ENCODE results near the gene TPPP.
"Not testable (repeated sequence)": the region's sequence is repeated elsewhere in the genome, so short reads cannot be mapped to it uniquely, and the experiment has no call there.

The TPPP gene

DNA sequence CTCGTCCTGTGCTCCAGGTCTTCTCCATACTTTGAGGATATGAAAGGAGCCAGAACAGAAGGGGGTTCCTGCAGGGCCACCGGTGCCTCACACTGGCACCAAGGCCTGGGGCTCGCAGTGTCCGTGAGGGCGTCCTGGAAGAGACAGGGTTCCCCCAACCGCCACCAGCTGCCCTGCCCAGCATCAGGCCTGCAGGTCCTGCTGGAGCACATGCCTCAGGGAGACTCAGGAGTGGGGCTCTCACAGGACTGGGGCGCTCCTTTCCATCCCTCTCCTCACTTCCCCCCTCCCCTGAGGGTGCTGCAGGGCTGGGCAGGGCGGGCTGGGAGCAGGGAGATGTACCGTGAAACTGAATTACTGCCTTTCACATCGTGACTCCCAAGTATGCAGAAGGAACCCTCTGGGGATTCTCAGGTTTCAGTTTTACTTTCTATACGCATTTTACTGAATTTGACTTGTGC lies 49.3 kb downstream of the TPPP start:
- DNase-seq, result no peak

- no peak for DNase-seq
These were observed 49.8 kb downstream of the TPPP start for GRCh38 chr5:643351-643801.

GRCh38 chr5:642481-642880 lies 50.7 kb downstream of the TPPP start:
- no peak for DNase-seq

- no peak for DNase-seq
These were observed 51.8 kb downstream of the TPPP start for GRCh38 chr5:641331-641765.

DNA sequence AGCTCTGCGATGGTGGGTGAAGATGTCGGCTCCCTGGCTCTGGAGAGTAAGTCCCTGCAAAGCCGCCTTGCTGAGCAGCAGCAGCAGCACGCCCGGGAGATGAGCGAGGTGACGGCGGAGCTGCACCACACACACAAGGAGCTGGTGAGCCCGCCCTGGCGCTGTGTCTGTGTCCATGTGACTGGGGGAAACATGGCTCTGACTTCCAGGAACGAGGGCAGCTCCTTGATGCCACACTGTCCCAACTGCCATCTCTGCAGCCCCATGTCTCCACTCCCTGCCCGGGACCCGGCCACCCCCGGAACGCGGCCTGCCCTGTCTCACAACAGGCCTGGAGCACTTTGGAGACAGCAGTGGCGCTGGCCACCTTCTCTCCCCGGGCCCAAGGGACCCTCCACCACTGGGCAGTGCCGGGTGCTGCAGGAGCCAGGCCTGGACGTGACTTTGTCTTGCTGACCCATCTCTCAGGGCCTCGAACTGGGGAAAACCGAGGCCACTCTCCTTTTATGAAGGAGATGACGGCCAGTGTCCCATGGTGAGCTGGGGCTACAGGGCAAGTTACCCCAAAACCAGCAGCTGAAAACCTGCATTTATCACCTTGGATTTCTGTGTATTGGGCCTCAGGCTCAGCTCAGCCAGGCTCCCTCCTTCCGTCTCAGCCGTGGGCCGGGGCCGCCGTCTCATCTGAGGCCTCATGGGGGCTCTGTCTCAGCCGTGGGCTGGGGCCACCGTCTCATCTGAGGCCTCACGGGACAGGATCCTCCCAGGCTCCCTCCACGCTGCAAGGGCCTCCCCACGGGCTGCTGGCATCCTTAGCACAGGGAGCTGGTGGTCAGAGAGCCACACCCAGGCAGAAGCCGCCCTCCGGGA lies 52.5 kb downstream of the TPPP start:
- no peak for DNase-seq

DNA sequence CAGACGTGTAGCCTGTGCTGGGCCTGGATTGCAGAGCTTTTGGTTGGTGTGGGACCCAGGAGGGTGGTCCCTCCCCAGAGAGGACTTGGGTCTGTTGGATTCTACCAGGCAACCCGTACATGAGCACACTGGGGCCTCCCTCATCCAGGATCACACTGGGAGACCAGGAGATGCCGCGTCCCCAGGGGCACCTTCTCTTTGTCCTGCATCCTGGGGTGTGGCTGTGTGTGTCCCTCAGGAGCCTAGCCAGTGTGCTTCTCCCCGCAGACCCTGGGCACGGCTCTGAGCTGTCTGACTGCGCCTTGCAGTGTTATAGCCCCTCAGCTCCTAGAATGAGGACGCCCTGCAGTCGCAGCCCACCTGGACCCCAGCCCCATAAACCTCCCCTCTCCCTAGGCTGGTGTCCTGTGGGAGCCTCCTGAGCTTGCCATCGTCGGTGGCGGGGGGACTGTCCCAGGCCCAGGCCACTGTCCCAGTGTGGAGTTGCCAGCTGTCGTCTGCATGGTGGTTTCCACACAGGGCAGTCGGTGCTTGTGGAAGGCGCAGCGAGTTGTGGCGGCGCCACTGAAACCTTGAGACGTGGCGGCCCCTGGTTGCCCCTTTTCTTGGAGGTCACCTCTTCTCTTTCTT lies 53.5 kb downstream of the TPPP start:
- no peak for DNase-seq

GRCh38 chr5:639253-639530 lies 54.0 kb downstream of the TPPP start:
- no peak for DNase-seq

- no peak for DNase-seq
These were observed 54.5 kb downstream of the TPPP start for GRCh38 chr5:638501-639252.

GRCh38 chr5:637581-638450 lies 55.3 kb downstream of the TPPP start:
- no peak for DNase-seq

GRCh38 chr5:636951-637350 lies 56.2 kb downstream of the TPPP start:
- no peak for DNase-seq

DNA sequence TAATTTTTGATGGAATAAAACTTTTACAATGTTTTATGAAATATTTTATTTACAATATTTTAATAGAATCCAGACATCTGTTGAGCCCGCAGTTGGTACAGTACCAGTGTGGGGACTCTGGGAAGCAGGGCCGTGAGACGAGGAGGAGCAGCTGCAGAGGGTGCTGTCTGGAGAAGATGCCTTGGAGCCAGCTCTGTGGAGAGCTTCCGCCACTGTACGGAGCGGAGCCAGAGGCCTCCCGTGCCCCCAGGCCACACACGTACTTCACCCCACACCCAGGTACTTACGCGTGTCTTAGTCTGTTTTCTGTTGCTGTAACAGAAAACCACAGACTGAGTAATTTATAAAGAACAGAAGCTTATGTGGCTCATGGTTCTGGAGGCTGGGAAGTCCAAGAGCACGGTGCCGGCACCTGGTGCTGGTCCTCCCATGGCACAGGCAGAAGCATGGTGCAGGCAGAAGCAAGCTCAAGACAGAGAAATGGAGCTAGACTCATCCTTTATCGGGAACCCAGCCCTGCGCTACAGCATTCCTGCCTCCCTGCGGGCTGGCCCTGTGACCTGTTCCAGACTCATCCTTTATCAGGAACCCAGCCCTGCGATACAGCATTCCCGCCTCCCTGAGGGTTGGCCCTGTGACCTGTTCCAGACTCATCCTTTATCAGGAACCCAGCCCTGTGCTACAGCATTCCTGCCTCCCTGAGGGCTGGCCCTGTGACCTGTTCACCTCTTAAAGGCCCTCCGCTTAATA lies 57.7 kb downstream of the TPPP start:
- no peak for DNase-seq

DNA sequence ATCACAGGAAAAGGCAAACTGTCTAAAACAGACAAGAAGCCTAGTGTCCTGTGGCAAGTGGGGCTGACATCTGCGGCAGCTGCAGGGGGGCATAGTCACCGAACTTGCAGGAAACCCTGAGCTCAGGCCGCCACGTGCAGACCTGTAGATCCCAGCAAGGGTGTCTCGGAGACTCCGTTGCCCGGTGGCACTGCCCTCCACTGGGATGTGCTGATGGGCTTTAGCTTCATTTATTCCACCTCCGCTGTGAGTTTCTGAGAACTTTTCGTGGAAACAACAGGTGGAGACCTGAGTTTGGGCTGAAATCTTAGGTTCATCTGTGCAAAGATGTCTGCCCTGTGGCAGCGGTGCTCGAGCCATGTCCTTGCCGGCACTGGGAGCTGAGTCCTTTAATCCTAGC lies 59.0 kb downstream of the TPPP start:
- no peak for DNase-seq

DNA sequence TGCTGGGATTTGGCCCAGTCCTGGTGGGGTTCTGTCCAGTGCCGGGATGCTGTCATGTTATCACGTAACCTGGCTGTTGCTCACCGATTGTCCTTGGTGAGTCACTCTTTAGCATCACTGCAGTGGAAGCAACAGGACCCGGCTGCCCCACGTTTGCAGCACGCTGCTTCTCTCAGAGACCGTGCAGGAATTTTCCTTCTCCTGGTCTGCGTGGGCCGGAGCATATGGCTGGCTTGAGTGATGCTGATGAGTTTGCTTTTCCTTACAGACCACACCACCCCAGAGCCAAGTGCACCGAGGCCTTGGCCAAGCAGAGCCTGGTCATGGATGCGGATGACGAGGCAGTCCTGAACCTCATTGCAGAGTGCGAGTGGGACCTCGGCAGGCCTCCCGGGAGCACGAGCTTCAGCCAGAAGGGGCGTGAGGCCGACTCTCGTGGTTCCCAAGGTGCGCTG lies 59.6 kb downstream of the TPPP start:
- DNase-seq, result no peak

DNA sequence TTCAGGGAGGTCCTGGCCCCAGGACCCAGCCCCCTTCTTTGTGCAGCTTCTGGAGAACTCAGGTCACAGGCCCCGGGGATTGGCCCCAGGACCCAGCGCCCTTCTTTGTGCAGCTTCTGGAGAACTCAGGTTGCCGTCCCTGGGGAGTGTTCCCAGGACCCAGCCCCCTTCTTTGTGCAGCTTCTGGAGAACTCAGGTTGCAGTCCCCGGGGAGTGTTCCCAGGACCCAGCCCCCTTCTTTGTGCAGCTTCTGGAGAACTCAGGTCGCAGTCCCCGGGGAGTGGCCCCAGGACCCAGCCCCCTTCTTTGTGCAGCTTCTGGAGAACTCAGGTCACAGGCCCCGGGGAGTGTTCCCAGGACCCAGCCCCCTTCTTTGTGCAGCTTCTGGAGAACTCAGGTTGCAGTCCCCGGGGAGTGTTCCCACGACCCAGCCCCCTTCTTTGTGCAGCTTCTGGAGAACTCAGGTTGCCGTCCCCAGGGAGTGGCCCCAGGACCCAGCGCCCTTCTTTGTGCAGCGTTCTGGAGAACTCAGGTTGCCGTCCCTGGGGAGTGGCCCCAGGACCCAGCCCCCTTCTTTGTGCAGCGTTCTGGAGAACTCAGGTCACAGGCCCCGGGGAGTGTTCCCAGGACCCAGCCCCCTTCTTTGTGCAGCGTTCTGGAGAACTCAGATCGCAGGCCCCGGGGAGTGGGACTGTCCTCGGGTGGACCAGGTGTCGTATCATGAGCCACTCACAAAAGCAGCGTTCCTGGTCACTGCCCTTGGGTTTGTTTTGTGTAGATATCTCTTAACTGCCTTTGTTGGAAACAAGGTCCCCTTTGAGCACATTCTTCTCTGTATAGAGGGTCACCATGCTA lies 64.6 kb downstream of the TPPP start:
- DNase-seq, result not testable (repeated sequence)

DNA sequence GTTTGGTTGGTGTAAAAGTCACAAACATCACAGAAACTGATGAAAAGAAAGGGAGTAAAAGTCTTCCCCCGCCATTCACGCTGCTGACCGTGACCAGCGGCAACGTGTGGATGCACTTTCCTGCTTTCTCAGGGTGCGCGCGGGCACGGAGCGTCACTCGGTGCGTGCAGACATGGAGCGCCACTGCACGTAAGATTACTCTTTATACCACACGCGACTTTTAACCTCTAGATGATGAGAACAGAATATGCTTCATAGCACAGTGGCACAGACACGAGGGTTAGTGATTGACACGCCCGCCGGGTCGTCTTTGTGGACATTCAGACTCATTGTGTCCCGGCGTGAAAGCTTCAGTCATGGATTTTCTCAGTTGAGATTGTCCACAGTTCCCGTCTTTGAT lies 65.3 kb downstream of the TPPP start:
- no peak for DNase-seq

DNA sequence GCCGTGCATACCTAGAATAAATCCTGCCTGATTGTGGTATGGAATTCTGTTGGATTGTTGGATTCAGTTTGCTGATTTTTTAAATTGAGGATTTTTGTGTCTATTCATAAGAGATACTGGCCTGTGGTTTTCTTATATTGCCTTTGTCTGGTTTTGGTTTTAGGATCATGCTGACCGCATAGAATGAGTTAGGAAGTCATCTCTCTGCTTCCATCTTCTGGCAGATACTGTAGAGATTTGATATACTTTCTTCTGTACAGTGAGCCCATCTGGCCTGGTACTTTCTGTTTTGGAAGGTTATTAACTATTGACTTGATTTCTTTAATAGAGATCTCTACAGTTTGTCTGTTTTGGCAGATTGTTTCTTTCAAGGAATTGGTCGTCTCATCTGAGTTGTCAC lies 66.3 kb downstream of the TPPP start:
- DNase-seq, result no peak

- DNase-seq, result no peak
These were observed 67.6 kb downstream of the TPPP start for GRCh38 chr5:625516-625915.

- no peak for DNase-seq
These were observed 68.3 kb downstream of the TPPP start for GRCh38 chr5:624951-625230.

GRCh38 chr5:624118-624950 lies 68.8 kb downstream of the TPPP start:
- DNase-seq, result no peak

- no peak for DNase-seq
These were observed 69.6 kb downstream of the TPPP start for GRCh38 chr5:623531-623930.
